ENCODE data around the gene CHRNB2. TPM values are rescaled to one million over a fixed set of nuclear protein-coding genes. Genes with fewer than 3 reads are reported as not detected.

The CHRNB2 gene
- total RNA-seq, 4 donors from 2014 or later = 0.32 to 0.82 TPM; not detected in 2

- in situ Hi-C loops (cut with MboI; ENCODE audit: low pct_ligation_motif_present in 1 of 4, low pct_unique_long_range_greater_than_20kb in 1 of 4, low sequenced_read_pairs in 3 of 4) (no loop called here), intact Hi-C loops (cut with DNase I; ENCODE audit: low total_unique reads) (no loop called here)
- H3K4me1 ChIP-seq = peaks cover 0 to 6% (median 2%) of the 10 kb centered on the region in 4 donors
- TF ChIP-seq POLR2AphosphoS5 (IDR thresholded peaks at IDR 0.05) = no peak
- TF ChIP-seq POLR2A (IDR thresholded peaks at IDR 0.05) = no peak
- TF ChIP-seq EP300 (IDR thresholded peaks at IDR 0.05; ENCODE audit: low read depth) = no peak
- no peak for TF ChIP-seq CTCF (IDR thresholded peaks at IDR 0.05)
- H3K9me3 ChIP-seq = no peaks in the 10 kb centered on the region
- no peak overlapping the region for H3K27ac ChIP-seq
- peaks cover 0 to 60% (median 23%) of the 10 kb centered on the region in 4 donors for H3K36me3 ChIP-seq
- H3K27me3 ChIP-seq = no peaks in the 10 kb centered on the region
- 70 to 91% methylated on average over 4 to 6 of the region's 6 CpGs for WGBS, 2 donors (ENCODE audit: low coverage in 1 of 2)
- no peak for DNase-seq
- no peak overlapping the region for H3K4me3 ChIP-seq
Measured at GRCh38 chr1:154582885-154583284, 15.3 kb downstream of the CHRNB2 start.

GRCh38 chr1:154583773-154584172 is 16.2 kb downstream of the CHRNB2 start:
- H3K36me3 ChIP-seq = peaks cover 0 to 69% (median 27%) of the 10 kb centered on the region in 4 donors
- H3K4me1 ChIP-seq = peaks cover 0 to 6% (median 2%) of the 10 kb centered on the region in 4 donors
- H3K4me3 ChIP-seq = no peak overlapping the region
- peak overlapping the region in 1 of 4 donors; percentile 1 for H3K27ac ChIP-seq
- WGBS, 2 donors (ENCODE audit: low coverage in 1 of 2) = 50 to 66% methylated on average over 2 to 9 of the region's 9 CpGs
- no peaks in the 10 kb centered on the region for H3K9me3 ChIP-seq
- no peak for TF ChIP-seq CTCF (IDR thresholded peaks at IDR 0.05)
- no peak for TF ChIP-seq EP300 (IDR thresholded peaks at IDR 0.05; ENCODE audit: low read depth)
- no peak for TF ChIP-seq POLR2AphosphoS5 (IDR thresholded peaks at IDR 0.05)
- no peak for TF ChIP-seq POLR2A (IDR thresholded peaks at IDR 0.05)
- H3K27me3 ChIP-seq = no peaks in the 10 kb centered on the region
- DNase-seq = no peak
- in situ Hi-C loops (cut with MboI; ENCODE audit: low pct_ligation_motif_present in 1 of 4, low pct_unique_long_range_greater_than_20kb in 1 of 4, low sequenced_read_pairs in 3 of 4) = no loop called here
- intact Hi-C loops (cut with DNase I; ENCODE audit: low total_unique reads) = no loop called here

- 77 to 78% methylated on average over 9 of the region's 9 CpGs for WGBS, 2 donors (ENCODE audit: low coverage in 1 of 2)
- H3K36me3 ChIP-seq = peaks cover 0 to 75% (median 30%) of the 10 kb centered on the region in 4 donors
- TF ChIP-seq CTCF (IDR thresholded peaks at IDR 0.05) = no peak
- no peak for TF ChIP-seq POLR2AphosphoS5 (IDR thresholded peaks at IDR 0.05)
- no peak for TF ChIP-seq POLR2A (IDR thresholded peaks at IDR 0.05)
- no peak for TF ChIP-seq EP300 (IDR thresholded peaks at IDR 0.05; ENCODE audit: low read depth)
- H3K27ac ChIP-seq = peak overlapping the region in 1 of 4 donors; percentile 1
- no peaks in the 10 kb centered on the region for H3K9me3 ChIP-seq
- peaks cover 0 to 6% (median 2%) of the 10 kb centered on the region in 4 donors for H3K4me1 ChIP-seq
- in situ Hi-C loops (cut with MboI; ENCODE audit: low pct_ligation_motif_present in 1 of 4, low pct_unique_long_range_greater_than_20kb in 1 of 4, low sequenced_read_pairs in 3 of 4) (no loop called here), intact Hi-C loops (cut with DNase I; ENCODE audit: low total_unique reads) (no loop called here)
- H3K27me3 ChIP-seq = no peaks in the 10 kb centered on the region
- H3K4me3 ChIP-seq = no peak overlapping the region
- no peak for DNase-seq
Measured at GRCh38 chr1:154584267-154584994, 16.9 kb downstream of the CHRNB2 start.

GRCh38 chr1:154586231-154586630 is 18.7 kb downstream of the CHRNB2 start:
- Histone ChIP-seq H3K4me1 (peaks cover 0 to 6% (median 2%) of the 10 kb centered on the region in 4 donors), H3K27ac (no peak overlapping the region), H3K36me3 (peaks cover 0 to 86% (median 38%) of the 10 kb centered on the region in 4 donors), H3K4me3 (no peak overlapping the region), H3K9me3 (no peaks in the 10 kb centered on the region), H3K27me3 (no peaks in the 10 kb centered on the region)
- intact Hi-C loops (cut with DNase I; ENCODE audit: low total_unique reads) = no loop called here
- in situ Hi-C loops (cut with MboI; ENCODE audit: low pct_ligation_motif_present in 1 of 4, low pct_unique_long_range_greater_than_20kb in 1 of 4, low sequenced_read_pairs in 3 of 4) = no loop called here
- no peak for TF ChIP-seq CTCF (IDR thresholded peaks at IDR 0.05)
- no peak for TF ChIP-seq POLR2A (IDR thresholded peaks at IDR 0.05)
- no peak for TF ChIP-seq EP300 (IDR thresholded peaks at IDR 0.05; ENCODE audit: low read depth)
- TF ChIP-seq POLR2AphosphoS5 (IDR thresholded peaks at IDR 0.05) = no peak
- DNase-seq = no peak
- WGBS, 2 donors (ENCODE audit: low coverage in 1 of 2) = 90 to 100% methylated on average over 3 to 10 of the region's 10 CpGs
